ENCODE data around the gene ZNF367. TPM values are rescaled to one million over a fixed set of nuclear protein-coding genes. Genes with fewer than 3 reads are reported as not detected.

Gene ZNF367
- total RNA-seq, 5 donors from 2014 or later (not counting 1 experiment from before 2014, with no cell fraction given) = 3.7 to 6.2 (median 5.8) TPM

DNA sequence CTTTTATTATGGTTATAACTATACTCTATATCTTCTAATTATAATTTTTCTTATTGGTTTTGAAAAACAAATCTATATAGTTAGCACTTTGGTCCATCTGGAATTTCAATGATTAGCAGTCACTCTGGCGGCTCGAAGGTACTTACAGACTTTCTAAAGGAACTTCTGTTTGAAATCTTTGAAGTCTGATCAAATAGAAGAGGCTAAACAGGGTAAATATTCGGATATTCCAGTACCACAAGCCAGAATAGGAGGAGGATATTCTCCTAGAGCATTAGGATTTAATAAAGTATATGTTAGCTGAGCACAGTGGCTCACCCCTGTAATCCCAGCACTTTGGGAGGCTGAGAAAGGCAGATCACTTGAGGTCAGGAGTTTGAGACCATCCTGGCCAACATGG is 77.5 kb downstream of the ZNF367 start:
- Mint-ChIP-seq H3K9me3 (no peaks in the 10 kb centered on the region), H3K4me1 (no peaks in the 10 kb centered on the region), H3K27me3 (no peaks in the 10 kb centered on the region), H3K4me3 (no peak overlapping the region), H3K27ac (no peak overlapping the region), H3K36me3 (peaks cover 8% of the 10 kb centered on the region)
- WGBS (ENCODE audit: insufficient coverage) = 100% methylated on average over 1 of the region's 3 CpGs
- H3K36me3 ChIP-seq (ENCODE audit: control insufficient read depth in 2 of 2, extremely low read depth in 1 of 2, insufficient read depth in 1 of 2, low read length in 1 of 2) = no peaks in the 10 kb centered on the region
- POLR2A ChIA-PET = no interaction called here
- H3K4me3 ChIP-seq (ENCODE audit: control insufficient read depth in 1 of 2, extremely low read depth in 1 of 2, low read length in 1 of 2) = no peak overlapping the region
- no peaks in the 10 kb centered on the region for H3K27me3 ChIP-seq (replicated peaks in 1 of 2; ENCODE audit: control insufficient read depth in 2 of 2, extremely low read depth in 1 of 2, insufficient read depth in 2 of 2, low read length in 1 of 2)
- H3K4me1 ChIP-seq (ENCODE audit: control insufficient read depth in 1 of 2, extremely low read depth in 1 of 2, insufficient read depth in 2 of 2, low read length in 2 of 2) = no peaks in the 10 kb centered on the region
- no peak for DNase-seq
- no peaks in the 10 kb centered on the region for H3K9me3 ChIP-seq
- no peak for ATAC-seq (replicated peaks in 1 of 4)
- CTCF ChIA-PET = no interaction called here
- no peak overlapping the region for H3K27ac ChIP-seq (ENCODE audit: low read length)

- H3K9me3 Mint-ChIP-seq = no peaks in the 10 kb centered on the region
- CTCF ChIA-PET = no interaction called here
- H3K27me3 ChIP-seq (replicated peaks in 1 of 2; ENCODE audit: control insufficient read depth in 2 of 2, extremely low read depth in 1 of 2, insufficient read depth in 2 of 2, low read length in 1 of 2) = no peaks in the 10 kb centered on the region
- no peaks in the 10 kb centered on the region for H3K36me3 ChIP-seq (ENCODE audit: control insufficient read depth in 2 of 2, extremely low read depth in 1 of 2, insufficient read depth in 1 of 2, low read length in 1 of 2)
- no peaks in the 10 kb centered on the region for H3K4me1 ChIP-seq (ENCODE audit: control insufficient read depth in 1 of 2, extremely low read depth in 1 of 2, insufficient read depth in 2 of 2, low read length in 2 of 2)
- H3K36me3 Mint-ChIP-seq = peaks cover 13% of the 10 kb centered on the region
- H3K27me3 Mint-ChIP-seq = no peaks in the 10 kb centered on the region
- no peaks in the 10 kb centered on the region for H3K4me1 Mint-ChIP-seq
- DNase-seq = no peak
- no peaks in the 10 kb centered on the region for H3K9me3 ChIP-seq
- H3K4me3 ChIP-seq (ENCODE audit: control insufficient read depth in 1 of 2, extremely low read depth in 1 of 2, low read length in 1 of 2) = no peak overlapping the region
- H3K27ac Mint-ChIP-seq = no peak overlapping the region
- H3K27ac ChIP-seq (ENCODE audit: low read length) = no peak overlapping the region
- no peak overlapping the region for H3K4me3 Mint-ChIP-seq
- no CpG with 5 or more reads among the region's 3 CpGs for WGBS (ENCODE audit: insufficient coverage)
- POLR2A ChIA-PET = no interaction called here
- no peak for ATAC-seq (replicated peaks in 1 of 4)
Observed at GRCh38 chr9:96338299-96338698, 79.9 kb downstream of the ZNF367 start.

Other genes starting within 250 kb of the ZNF367 start
- gene HSD17B3, start 116.2 kb downstream of the ZNF367 start, total RNA-seq = 1 to 10 TPM in 3 of 5 donors, under 1 TPM in 2; 0.58 to 2.5 (median 1.2) TPM
- gene SLC35D2, start 34.7 kb downstream of the ZNF367 start, total RNA-seq = 10 to 100 TPM; 16.2 to 31.4 (median 21.8) TPM
- gene HABP4, start 31.8 kb upstream of the ZNF367 start, total RNA-seq = 10 to 100 TPM; 18.2 to 30.8 (median 25.3) TPM
- 10 to 100 TPM in 1 of 5 donors, 1 to 10 TPM in 4; 4.8 to 11.9 (median 7.2) TPM for gene CDC14B, start 201.5 kb upstream of the ZNF367 start, total RNA-seq
- gene PRXL2C, start 236.9 kb upstream of the ZNF367 start, total RNA-seq = 10 to 100 TPM in 4 of 5 donors, 1 to 10 TPM in 1; 9.3 to 17.0 (median 11.2) TPM